Erythroblast (primary cell): ENCODE measurements around the gene GFOD2.

ENCODE experiments used
- GATA1 ChIP-seq: IDR thresholded peaks from 2 replicates; pipeline ENCODE4 v1.6.1; 2011; ENCODE audit warnings: low read depth, mild to moderate bottlenecking, control low read depth, low read length, moderate library complexity
- POLR2A ChIP-seq: IDR thresholded peaks from 2 replicates; pipeline ENCODE4 v1.6.1; 2011; ENCODE audit warnings: mild to moderate bottlenecking, low read length

GRCh38 chr16:67675579-67675935 lies 43.6 kb downstream of the GFOD2 start:
- TF ChIP-seq POLR2A (no peak), GATA1 (no peak)
